Diencephalon (tissue), 1 donor: ENCODE results near the gene SERPINH1. TPM values are rescaled to one million over a fixed set of nuclear protein-coding genes. Genes with fewer than 3 reads are reported as not detected.

Source experiments
- total RNA-seq: library from RNA; depleted of rRNA; stranded (reverse); fragments of >200 nt; gene quantifications from one replicate; pipeline ENCODE4 v1.2.3, GENCODE V29; 2014

SERPINH1 gene
- 37.4 TPM for total RNA-seq

GRCh38 chr11:75562048-75562835 is at the start of gene SERPINH1:
SERPINH1 (plus strand) TSS chr11:75562253; CDS start chr11:75566350, 4,097 bp downstream.

DNA sequence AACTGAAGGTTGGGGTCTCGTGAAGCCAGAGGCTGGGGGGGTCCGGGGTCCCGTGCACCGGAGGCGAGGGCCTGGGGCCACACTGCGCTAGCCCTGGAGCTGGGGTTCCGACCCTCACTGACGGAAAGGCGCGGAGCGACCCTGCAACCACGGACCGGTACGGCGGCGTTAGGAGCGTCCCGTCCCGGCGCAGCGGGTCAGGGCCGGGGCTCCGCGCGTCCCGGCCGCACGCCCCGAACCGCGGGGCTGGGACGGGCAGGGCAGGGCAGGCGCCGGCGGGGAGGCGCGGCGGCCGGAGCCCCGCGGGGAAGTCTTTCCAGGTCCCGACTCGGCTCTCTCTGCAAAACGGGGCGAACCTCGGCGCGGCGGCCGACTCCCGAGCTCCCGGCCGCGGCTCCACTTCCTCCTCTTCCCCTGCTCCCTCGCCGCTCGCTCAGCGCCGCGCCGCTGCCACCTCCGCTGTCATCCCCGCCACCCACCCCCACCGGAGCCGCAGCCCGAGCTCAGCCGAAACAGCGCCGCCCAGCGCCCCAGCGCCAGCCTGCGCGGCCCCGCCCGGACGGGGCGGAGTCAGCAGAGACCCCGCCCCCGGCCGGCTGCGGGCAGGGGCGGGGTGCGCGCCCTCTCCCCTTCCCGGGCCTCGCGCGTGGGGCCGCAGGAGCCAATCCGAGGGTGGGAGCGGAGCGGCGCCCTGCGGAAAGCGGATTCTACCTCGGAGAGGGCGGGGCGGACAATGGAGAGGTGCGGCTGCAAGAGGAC is 36.4 kb upstream of the SERPINH1 start, which contains the start of gene GDPD5:
Gene GDPD5 (minus strand): TSS at position 509 of the 759 bp plus-strand sequence. CDS start 48,206 bp downstream, outside the sequence.

Other genes with a start within 250 kb of the SERPINH1 start
- gene ARRB1, start 210.6 kb upstream of the SERPINH1 start, total RNA-seq, result 80.3 TPM
- 846 TPM for gene RPS3, start 162.7 kb upstream of the SERPINH1 start, total RNA-seq
- 23.8 TPM for gene KLHL35, start 129.1 kb upstream of the SERPINH1 start, total RNA-seq
- gene GDPD5, start 36.3 kb upstream of the SERPINH1 start, total RNA-seq, result 37.6 TPM
- 102 TPM for gene MAP6, start 106.8 kb downstream of the SERPINH1 start, total RNA-seq
- not detected for gene MOGAT2, start 155.6 kb downstream of the SERPINH1 start, total RNA-seq
- 7.2 TPM for gene DGAT2, start 206.5 kb downstream of the SERPINH1 start, total RNA-seq